ENCODE results near the gene CLDN2.

CLDN2 gene

DNA sequence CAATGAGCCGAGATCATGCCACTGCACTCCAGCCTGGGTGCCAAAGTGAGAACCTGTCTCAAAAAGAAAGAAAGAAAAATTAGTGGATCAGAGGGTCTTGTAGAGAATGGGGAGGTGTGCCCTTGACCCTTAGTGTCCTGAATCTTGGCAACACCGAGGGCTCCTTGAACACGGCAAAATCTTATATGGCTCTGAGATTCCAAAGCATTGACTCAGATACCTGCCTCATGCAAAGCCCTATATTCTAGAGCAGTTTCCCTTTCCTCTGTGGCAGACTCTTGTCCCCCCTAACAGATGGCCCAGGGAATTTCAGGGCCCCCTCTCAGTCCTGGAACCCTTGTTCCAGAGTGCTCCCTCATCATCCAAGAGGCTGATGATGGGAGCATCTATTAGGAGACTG is 6.8 kb downstream of the CLDN2 start:
- no peak for DNase-seq

DNA sequence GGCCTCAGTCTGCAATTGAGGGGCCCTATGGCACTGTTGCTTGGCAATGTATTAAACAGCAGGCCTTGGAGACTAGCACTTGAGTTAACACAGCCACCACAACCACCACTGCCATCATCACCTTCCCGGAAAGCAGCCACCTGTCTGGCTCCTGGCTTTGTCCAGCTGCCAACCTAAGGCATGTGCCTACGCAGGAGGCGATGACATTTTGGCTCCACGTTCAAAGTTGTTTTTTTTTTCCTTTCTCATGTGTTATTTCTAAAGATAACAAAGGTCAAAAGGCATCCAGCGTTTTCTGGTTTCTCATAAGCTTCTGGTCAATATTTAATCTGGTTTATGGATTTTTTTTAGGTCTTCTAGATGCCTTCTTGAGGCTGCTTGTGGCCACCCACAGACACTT is 7.5 kb downstream of the CLDN2 start:
- DNase-seq = no peak

DNA sequence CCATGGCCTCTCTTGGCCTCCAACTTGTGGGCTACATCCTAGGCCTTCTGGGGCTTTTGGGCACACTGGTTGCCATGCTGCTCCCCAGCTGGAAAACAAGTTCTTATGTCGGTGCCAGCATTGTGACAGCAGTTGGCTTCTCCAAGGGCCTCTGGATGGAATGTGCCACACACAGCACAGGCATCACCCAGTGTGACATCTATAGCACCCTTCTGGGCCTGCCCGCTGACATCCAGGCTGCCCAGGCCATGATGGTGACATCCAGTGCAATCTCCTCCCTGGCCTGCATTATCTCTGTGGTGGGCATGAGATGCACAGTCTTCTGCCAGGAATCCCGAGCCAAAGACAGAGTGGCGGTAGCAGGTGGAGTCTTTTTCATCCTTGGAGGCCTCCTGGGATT is 8.0 kb downstream of the CLDN2 start:
- DNase-seq = no peak

GRCh38 chrX:106931831-106932491 is 11.8 kb downstream of the CLDN2 start:
- no peak for DNase-seq

DNA sequence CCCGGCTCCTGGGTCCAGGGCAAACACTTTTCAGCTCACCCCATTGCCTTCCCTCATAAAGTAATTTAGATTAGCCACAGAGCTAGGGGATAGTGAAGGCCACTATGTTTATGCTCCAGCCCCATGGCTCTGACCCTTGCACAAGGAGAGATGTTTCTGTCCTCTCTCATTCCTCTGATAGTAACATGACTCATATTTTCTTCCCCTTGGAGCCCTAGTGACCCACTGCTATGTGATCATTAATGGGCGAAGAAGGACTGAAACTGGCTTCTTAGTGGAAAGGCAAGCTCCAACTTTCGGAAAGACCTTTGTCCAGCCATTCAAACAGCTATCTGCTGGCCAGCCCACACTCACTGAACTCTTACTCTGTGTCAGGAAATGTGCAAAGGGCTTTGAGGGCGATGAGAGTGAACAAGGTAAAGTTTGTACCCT is 12.3 kb downstream of the CLDN2 start:
- DNase-seq = no peak

GRCh38 chrX:106932960-106933537 is 12.8 kb downstream of the CLDN2 start:
- no peak for DNase-seq

DNA sequence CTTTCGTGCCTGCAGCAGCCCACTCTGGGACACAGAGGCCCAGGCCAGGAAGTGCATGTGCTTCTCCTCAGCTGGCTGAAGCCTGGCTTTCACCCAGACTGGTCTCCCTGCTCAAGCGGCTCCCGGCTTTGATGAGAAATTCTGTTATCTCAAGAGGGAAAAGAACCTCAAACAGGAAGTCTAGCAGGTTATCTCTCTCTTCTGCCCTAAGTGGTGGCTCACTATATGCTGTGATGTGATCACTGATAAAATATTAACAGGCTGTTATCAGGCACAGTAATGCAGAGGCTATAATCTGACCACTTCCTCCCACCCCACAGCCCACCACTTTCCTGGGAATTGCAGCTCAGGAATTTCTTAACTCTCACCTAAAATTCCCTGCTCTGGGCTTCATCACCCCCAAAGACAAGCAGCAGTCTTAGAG is 13.3 kb downstream of the CLDN2 start:
- no peak for DNase-seq

DNA sequence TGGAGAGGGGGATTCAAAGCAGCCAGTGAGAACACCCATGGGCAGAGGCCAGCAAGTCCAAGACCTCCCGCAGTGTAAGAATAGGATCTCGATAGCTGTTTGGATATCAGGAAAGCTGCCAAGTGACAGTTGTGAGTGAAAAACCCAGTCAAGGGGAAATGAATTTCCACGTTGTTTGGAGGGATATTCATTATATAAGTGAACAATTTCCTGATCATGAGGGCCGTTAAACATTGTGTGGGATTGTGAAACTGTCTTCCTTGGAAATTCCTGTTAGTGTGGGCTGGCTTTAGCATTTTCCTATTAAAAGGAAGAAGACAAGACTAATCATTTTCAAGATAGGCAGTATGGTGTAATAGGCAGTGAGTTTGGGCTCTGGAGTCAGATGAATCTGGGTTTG is 15.0 kb downstream of the CLDN2 start:
- no peak for DNase-seq

- no peak for DNase-seq
Measured at GRCh38 chrX:106936246-106936645, 16.0 kb downstream of the CLDN2 start.

DNA sequence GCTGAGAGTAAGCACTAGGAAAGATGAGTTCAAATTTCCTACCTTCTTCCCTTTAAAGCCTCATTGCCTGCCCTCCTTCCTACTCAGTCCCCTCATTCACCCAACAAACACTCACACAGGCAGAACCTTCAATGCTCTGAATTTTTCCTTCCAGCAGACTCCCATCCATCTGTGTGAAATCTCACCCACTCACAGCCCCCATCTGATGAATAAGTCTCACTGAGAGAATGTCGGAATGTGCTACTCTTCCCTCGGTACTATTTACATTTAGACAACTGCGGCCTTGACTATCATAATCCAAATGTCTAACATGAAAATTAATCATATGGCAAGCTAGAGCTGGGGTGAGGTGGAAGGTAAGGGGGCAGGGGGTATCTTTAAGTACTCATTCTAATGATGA is 19.4 kb downstream of the CLDN2 start:
- DNase-seq = no peak

GRCh38 chrX:106940068-106940467 is 19.9 kb downstream of the CLDN2 start:
- no peak for DNase-seq

- DNase-seq = no peak
Measured at GRCh38 chrX:106946464-106946863, 26.3 kb downstream of the CLDN2 start.

GRCh38 chrX:106948641-106949040 is 28.4 kb downstream of the CLDN2 start:
- DNase-seq = no peak

DNA sequence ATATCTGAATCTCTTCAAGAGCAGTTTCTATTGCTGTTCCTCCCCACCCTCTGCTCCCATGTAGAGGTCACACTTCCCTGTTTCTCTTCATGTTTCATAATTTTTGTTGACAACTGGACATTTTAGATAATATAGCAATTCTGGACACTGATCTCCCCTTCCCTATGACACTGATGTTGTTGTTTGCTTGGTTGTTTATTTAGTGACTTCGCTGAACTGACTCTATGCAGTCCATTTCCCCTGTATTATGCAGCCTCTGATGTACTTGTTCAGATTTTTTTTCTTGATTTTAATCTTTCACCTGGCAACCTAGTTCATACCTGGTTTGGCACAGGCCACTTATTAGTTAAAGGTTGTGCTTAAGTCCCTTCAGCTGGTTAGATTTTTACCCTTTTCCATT is 29.2 kb downstream of the CLDN2 start:
- no peak for DNase-seq

DNA sequence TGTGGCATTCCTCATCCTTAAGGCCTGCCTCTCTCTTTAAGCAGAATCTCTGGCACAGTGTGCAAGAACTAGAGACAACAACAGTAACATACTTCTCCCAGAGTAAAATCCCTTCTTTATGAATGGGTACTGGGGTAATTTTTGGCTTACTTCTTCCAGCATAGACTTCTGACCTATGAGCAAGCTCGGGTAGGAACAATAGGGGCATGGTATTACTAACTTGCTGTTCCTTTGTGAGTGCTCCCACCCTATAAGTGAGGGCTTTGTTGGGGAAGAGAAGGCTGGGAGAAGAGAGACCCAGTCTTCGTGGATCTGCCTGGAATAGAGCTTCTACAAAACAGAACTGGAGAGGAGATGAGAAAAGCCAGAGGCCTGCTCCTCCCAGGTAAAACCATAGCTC is 30.2 kb downstream of the CLDN2 start:
- no peak for DNase-seq

DNA sequence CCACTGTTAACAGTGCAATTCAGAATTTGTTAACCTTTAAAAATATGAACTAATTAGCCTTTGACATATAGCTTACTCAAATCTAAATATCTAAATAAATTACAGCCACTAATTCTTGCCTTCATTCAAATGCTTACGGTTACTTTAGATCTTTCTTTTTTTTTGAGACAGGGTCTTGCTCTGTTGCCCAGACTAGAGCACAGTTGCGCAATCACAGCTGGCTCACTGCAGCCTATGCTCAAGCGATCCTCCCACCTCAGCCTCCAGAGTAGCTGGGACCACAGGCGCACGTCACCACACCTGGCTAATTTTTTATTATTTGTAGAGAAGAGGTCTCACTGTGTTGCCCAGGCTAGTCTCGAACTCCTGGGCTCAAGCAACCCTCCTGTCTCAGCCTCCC is 31.0 kb downstream of the CLDN2 start:
- DNase-seq = no peak

GRCh38 chrX:106952089-106952488 is 31.9 kb downstream of the CLDN2 start:
- DNase-seq = no peak

GRCh38 chrX:106952538-106952937 is 32.3 kb downstream of the CLDN2 start:
- no peak for DNase-seq

DNA sequence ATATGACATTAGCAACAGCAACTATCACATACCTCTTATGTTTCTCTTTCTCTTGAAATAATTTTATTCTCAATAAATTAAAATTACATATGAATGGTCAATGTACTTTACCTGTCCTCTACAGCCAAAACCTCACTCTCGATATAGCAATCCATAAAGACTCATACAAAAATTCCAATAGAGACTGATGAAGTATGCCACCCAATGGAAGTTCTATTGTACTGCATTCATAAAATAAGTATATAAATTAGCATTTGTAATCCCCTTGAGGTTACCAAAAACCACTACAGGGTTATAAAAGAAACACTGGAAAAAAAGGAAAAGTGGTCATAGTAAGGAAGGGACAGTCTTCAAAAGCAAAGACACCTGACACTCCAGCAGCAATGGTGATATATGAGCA is 32.8 kb downstream of the CLDN2 start:
- DNase-seq = no peak

- DNase-seq = no peak
Measured at GRCh38 chrX:106954041-106954440, 33.8 kb downstream of the CLDN2 start.

- no peak for DNase-seq
Measured at GRCh38 chrX:106955004-106955772, 35.0 kb downstream of the CLDN2 start.

DNA sequence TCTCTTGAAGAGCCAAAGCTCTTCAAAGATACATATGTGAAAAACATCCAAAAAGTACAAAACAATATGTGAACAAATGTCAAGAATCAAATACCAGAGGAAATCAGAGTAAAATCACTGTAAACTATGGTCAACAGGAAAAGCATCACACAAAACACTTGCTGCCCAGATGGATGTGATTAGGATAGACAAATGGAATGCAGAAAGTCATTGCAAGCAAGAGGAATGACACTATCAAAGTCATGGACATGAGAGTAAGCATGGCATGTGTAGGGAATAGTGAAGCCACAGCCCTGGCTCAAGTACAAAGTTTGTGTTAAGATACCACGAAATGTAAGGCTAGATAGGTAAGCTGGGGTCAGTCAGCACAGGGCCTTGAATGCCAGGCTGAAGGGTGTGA is 37.7 kb downstream of the CLDN2 start:
- DNase-seq = no peak

DNA sequence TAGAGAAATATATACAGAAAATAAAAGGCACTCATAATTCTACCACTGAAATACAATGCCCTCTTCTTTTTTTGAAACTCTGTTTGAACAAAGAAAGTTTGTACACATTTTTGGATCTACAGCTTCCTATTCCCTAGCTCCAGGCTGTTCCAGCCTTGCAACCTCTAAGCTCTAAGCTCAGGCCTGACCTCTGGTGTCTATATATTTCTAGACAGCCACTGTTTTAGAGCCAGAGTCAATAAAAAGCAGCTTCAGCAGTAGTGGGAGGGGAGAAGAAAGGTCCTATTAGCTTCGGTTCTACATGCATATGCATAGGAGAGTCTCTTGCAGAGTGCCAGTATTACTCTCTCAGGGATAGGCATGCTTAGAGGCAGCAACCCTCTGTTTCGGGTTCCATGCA is 39.7 kb downstream of the CLDN2 start:
- DNase-seq = no peak

DNA sequence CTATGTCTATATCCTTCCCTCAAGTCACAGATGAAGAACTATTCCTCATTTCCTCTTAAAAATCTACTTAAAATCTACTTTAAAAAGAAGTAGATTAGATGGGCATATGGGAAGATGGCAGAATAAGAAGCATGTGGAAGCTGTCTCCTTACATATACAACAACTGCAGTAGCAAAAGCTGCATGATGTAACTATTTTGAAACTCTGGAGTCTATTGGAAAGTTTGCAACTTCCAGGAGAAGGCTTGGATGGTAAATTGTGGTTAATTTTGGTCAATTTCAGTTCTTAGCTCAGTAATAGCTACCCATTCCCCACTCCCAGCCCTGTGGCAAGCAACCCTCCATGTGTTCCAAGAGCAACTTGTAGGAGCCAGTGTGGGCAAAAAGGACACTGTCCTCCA is 42.9 kb downstream of the CLDN2 start:
- no peak for DNase-seq
